GM21526 (cell line): ENCODE results near the gene SLC3A2.

Source experiments
- ATAC-seq: cut with Tn5 transposase; IDR thresholded peaks from one replicate; pipeline ENCODE4 v1.9.1; 2021; ENCODE audit warnings: moderate library complexity; ENCODE audit not compliant: unreplicated experiment, low FRiP score

Gene SLC3A2

GRCh38 chr11:62879235-62879978 lies 1.3 kb upstream of the SLC3A2 start:
- ATAC-seq: no peak

- ATAC-seq: peak; percentile 10
These were observed 379 bp upstream of the SLC3A2 start for GRCh38 chr11:62880231-62880802.

GRCh38 chr11:62881579-62882430 lies 1.1 kb downstream of the SLC3A2 start:
- peak; percentile 34 for ATAC-seq

GRCh38 chr11:62882431-62882749 lies 1.7 kb downstream of the SLC3A2 start:
- no peak for ATAC-seq

GRCh38 chr11:62882788-62883501 lies 2.2 kb downstream of the SLC3A2 start:
- ATAC-seq: no peak

- ATAC-seq: no peak
These were observed 3.0 kb downstream of the SLC3A2 start for GRCh38 chr11:62883673-62884072.

GRCh38 chr11:62885137-62885750 lies 4.5 kb downstream of the SLC3A2 start:
- ATAC-seq: no peak

- no peak for ATAC-seq
These were observed 7.7 kb downstream of the SLC3A2 start for GRCh38 chr11:62888406-62888805.

- ATAC-seq: no peak
These were observed 8.4 kb downstream of the SLC3A2 start for GRCh38 chr11:62889126-62889483.

GRCh38 chr11:62889484-62890437 lies 9.1 kb downstream of the SLC3A2 start:
- no peak for ATAC-seq

GRCh38 chr11:62892077-62892922 lies 11.6 kb downstream of the SLC3A2 start:
- no peak for ATAC-seq

GRCh38 chr11:62895501-62895900 lies 14.8 kb downstream of the SLC3A2 start:
- no peak for ATAC-seq

- no peak for ATAC-seq
These were observed 15.4 kb downstream of the SLC3A2 start for GRCh38 chr11:62896049-62896448.

GRCh38 chr11:62897311-62897710 lies 16.6 kb downstream of the SLC3A2 start:
- ATAC-seq: no peak

GRCh38 chr11:62898027-62898426 lies 17.3 kb downstream of the SLC3A2 start:
- ATAC-seq: no peak

- ATAC-seq: no peak
These were observed 22.2 kb downstream of the SLC3A2 start for GRCh38 chr11:62902932-62903331.

GRCh38 chr11:62905296-62905695 lies 24.6 kb downstream of the SLC3A2 start:
- no peak for ATAC-seq

- ATAC-seq: no peak
These were observed 25.3 kb downstream of the SLC3A2 start for GRCh38 chr11:62905927-62906531.
